Measurements from ENCODE around the gene MEF2B.

MEF2B gene

GRCh38 chr19:19170053-19170872, at the start of gene MEF2B:
TSS of gene MEF2B (minus strand) at chr19:19170263. CDS start at chr19:19150735, 19,528 bp downstream.
- DNase-seq (ENCODE audit: extremely low read depth in 1 of 2, low read depth in 1 of 2) = peak; percentile 63 to 75

DNA sequence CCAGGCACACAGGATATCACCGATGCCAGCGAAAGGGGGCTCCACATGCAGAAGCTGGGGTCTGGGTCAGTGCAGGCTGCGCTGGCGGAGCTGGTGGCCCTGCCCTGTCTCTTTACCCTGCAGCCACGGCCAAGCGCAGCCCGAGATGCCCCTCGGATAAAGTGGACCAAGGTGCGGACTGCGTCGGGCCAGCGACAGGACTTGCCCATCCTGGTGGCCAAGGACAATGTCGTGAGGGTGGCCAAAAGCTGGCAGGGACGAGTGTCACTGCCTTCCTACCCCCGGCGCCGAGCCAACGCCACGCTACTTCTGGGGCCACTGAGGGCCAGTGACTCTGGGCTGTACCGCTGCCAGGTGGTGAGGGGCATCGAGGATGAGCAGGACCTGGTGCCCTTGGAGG, 48.8 kb upstream of the MEF2B start:
- no peak for DNase-seq (ENCODE audit: extremely low read depth in 1 of 2, low read depth in 1 of 2)

GRCh38 chr19:19217099-19217498, 47.0 kb upstream of the MEF2B start:
- DNase-seq (ENCODE audit: extremely low read depth in 1 of 2, low read depth in 1 of 2) = no peak

DNA sequence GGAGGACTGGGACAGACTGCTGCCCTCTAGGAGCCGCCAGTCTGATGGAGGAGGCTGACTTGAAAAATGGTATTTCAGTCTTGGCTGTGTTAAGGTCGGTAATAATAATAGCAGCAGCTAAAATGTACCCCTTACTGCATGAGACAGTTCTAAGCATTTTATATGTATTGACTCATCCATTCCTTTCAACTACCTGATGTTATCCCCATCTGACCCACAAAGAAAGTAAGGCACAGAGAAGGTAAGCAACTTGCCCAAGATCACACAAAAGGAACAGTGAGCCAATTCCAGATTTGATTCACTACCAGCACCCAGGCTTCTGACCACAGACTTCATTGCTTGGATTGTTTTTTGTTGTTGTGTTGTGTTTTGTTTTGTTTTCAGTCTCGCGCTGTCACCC, 45.7 kb upstream of the MEF2B start:
- DNase-seq (ENCODE audit: extremely low read depth in 1 of 2, low read depth in 1 of 2) = no peak

GRCh38 chr19:19214892-19215291, 44.8 kb upstream of the MEF2B start:
- no peak for DNase-seq (ENCODE audit: extremely low read depth in 1 of 2, low read depth in 1 of 2)

DNA sequence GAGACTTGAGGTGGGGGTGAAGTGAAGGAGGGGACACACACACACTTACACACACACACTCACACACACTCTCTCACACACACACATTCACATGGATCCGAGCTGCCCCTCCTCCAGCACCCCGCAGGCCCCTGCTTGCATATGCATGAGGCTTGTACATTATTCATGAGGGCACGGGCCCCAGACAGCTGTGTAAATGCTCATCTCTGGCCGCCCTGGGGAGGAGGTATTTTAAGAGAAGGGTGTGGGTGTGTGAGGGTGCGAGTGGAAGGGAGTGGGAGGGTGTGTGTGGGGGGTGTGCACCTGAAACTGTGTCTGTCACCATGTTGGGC, 44.1 kb upstream of the MEF2B start:
- no peak for DNase-seq (ENCODE audit: extremely low read depth in 1 of 2, low read depth in 1 of 2)

- DNase-seq (ENCODE audit: extremely low read depth in 1 of 2, low read depth in 1 of 2) = no peak
Observed at GRCh38 chr19:19213426-19214158, 43.5 kb upstream of the MEF2B start.

GRCh38 chr19:19212916-19213315, 42.9 kb upstream of the MEF2B start:
- DNase-seq (ENCODE audit: extremely low read depth in 1 of 2, low read depth in 1 of 2) = no peak

GRCh38 chr19:19211499-19212420, 41.7 kb upstream of the MEF2B start, which contains the start of gene NCAN:
TSS of gene NCAN (plus strand) at chr19:19211958. CDS start at chr19:19216954, 4,996 bp downstream.
- no peak for DNase-seq (ENCODE audit: extremely low read depth in 1 of 2, low read depth in 1 of 2)

DNA sequence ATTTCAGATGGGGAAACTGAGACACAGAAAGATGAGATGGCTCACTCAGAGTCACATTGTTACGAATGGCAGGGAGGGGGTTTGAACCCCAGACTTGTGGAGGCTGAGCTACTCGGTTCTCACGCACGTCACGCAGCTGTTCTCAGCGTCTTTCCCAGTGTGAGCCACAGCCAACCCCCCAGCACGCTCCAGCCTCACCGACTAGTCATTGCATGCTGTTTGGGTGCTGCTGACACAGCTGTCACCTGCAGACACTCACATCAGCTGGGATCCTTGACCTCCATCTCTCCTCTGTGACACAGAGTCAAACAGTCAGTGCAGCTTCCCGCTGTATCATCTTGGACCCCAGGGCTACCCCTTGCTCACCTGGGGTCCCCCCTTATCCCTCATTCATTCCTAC, 39.3 kb upstream of the MEF2B start:
- no peak for DNase-seq (ENCODE audit: extremely low read depth in 1 of 2, low read depth in 1 of 2)

- DNase-seq (ENCODE audit: extremely low read depth in 1 of 2, low read depth in 1 of 2) = no peak
Observed at GRCh38 chr19:19207637-19208572, 37.8 kb upstream of the MEF2B start.

DNA sequence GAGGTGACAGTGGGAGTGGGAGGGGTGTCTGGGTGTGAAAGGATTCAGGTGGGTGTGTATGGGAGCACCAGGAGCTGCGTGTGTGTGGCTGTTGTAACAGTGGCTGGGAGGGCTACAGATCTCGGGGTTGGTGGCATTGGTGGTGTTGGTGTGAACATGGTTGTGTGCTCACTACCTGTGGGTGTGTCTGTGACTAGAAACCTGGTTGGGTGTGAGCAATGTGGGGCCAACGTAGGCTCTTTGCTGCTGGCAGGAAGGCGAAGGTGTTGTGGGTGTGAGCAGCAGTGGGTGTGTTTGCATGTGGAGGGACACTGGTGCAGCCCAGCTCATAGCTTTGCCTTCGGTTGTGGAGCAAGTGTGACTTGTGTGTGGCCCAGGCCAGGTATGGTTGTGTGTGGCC, 36.9 kb upstream of the MEF2B start:
- no peak for DNase-seq (ENCODE audit: extremely low read depth in 1 of 2, low read depth in 1 of 2)

- no peak for DNase-seq (ENCODE audit: extremely low read depth in 1 of 2, low read depth in 1 of 2)
Observed at GRCh38 chr19:19205416-19206410, 35.6 kb upstream of the MEF2B start.

DNA sequence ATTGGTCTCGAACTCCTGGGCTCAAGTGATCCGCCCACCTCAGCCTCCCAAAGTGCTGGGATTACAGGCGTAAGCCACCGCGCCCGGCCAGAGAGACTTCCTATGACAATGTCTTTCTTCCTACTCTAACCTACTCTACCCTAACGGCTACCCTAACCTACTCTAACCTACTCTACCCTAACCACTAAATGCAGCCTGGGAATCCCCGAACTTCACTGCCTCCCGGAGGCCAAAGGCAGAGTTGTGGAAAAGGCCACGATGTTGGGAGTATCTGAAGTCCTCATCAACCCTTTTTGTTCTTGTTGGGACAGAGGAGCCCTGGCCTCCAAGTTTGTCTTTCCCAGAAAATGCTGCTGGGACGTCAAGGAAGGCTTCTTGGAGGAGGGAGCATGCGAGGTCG, 34.1 kb upstream of the MEF2B start:
- no peak for DNase-seq (ENCODE audit: extremely low read depth in 1 of 2, low read depth in 1 of 2)

- peak; percentile 83 to 89 for DNase-seq (ENCODE audit: extremely low read depth in 1 of 2, low read depth in 1 of 2)
Observed at GRCh38 chr19:19203012-19203856, 33.2 kb upstream of the MEF2B start, which contains the start of gene NR2C2AP. TSS of gene NR2C2AP (minus strand) at chr19:19203414. CDS start at chr19:19203060, 354 bp downstream.

GRCh38 chr19:19202707-19203011, 32.6 kb upstream of the MEF2B start:
- DNase-seq (ENCODE audit: extremely low read depth in 1 of 2, low read depth in 1 of 2) = no peak

- DNase-seq (ENCODE audit: extremely low read depth in 1 of 2, low read depth in 1 of 2) = no peak
Observed at GRCh38 chr19:19201697-19202630, 31.9 kb upstream of the MEF2B start.

All from stimulated activated CD8-positive, alpha-beta memory T cell treated with anti-CD3 and anti-CD28 coated beads, Interleukin-7, amount 100 ng/mL, for 48 hours (primary cell).